ENCODE data around the gene PGAP1.
A peak's percentile ranks its signal among the peaks of the same experiment; 100 is the strongest.
"Not testable (repeated sequence)": the region's sequence is repeated elsewhere in the genome, so short reads cannot be mapped to it uniquely, and the experiment has no call there.

Gene PGAP1

GRCh38 chr2:196918927-196919326 is 7.6 kb downstream of the PGAP1 start:
- H3K4me3 ChIP-seq (ENCODE audit: low read depth, low read length): no peak overlapping the region
- DNase-seq (ENCODE audit: low read depth): no peak
- no peak for TF ChIP-seq CTCF (conservative IDR thresholded peaks at IDR 0.05; ENCODE audit: low read depth, low read length)

- no peak for TF ChIP-seq CTCF (conservative IDR thresholded peaks at IDR 0.05; ENCODE audit: low read depth, low read length)
- no peak for DNase-seq (ENCODE audit: low read depth)
Measured at GRCh38 chr2:196917802-196918201, 8.7 kb downstream of the PGAP1 start.

GRCh38 chr2:196915507-196916189 is 10.9 kb downstream of the PGAP1 start:
- H3K4me3 ChIP-seq (ENCODE audit: low read depth, low read length): no peak overlapping the region
- no peak for TF ChIP-seq CTCF (conservative IDR thresholded peaks at IDR 0.05; ENCODE audit: low read depth, low read length)
- no peak for DNase-seq (ENCODE audit: low read depth)

More at GRCh38 chr2:196917802-196918201, 8.7 kb downstream of the PGAP1 start:
- H3K4me3 ChIP-seq (ENCODE audit: low read depth, low read length): no peak overlapping the region

- DNase-seq (ENCODE audit: low read depth): no peak
- no peak for TF ChIP-seq CTCF (conservative IDR thresholded peaks at IDR 0.05; ENCODE audit: low read depth, low read length)
- H3K4me3 ChIP-seq (ENCODE audit: low read depth, low read length): no peak overlapping the region
Measured at GRCh38 chr2:196914867-196915460, 11.5 kb downstream of the PGAP1 start.

- no peak for TF ChIP-seq CTCF (conservative IDR thresholded peaks at IDR 0.05; ENCODE audit: low read depth, low read length)
Measured at GRCh38 chr2:196913691-196914090, 12.8 kb downstream of the PGAP1 start.

GRCh38 chr2:196905365-196905764 is 21.1 kb downstream of the PGAP1 start:
- DNase-seq (ENCODE audit: low read depth); H3K4me3 ChIP-seq (ENCODE audit: low read depth, low read length): not testable (repeated sequence)

More at GRCh38 chr2:196913691-196914090, 12.8 kb downstream of the PGAP1 start:
- no peak overlapping the region for H3K4me3 ChIP-seq (ENCODE audit: low read depth, low read length)
- no peak for DNase-seq (ENCODE audit: low read depth)

GRCh38 chr2:196902828-196903227 is 23.7 kb downstream of the PGAP1 start:
- DNase-seq (ENCODE audit: low read depth): peak; percentile 20
- H3K4me3 ChIP-seq (ENCODE audit: low read depth, low read length): no peak overlapping the region
- no peak for TF ChIP-seq CTCF (conservative IDR thresholded peaks at IDR 0.05; ENCODE audit: low read depth, low read length)

Measured in choroid plexus epithelial cell (primary cell).